Naive thymus-derived CD8-positive, alpha-beta T cell (primary cell): ENCODE results near the gene F11R. TPM values are rescaled to one million over a fixed set of nuclear protein-coding genes. Genes with fewer than 3 reads are reported as not detected.
"Not testable (repeated sequence)": the region's sequence is repeated elsewhere in the genome, so short reads cannot be mapped to it uniquely, and the experiment has no call there.

Source experiments
- ATAC-seq, 2 donors: fragments of 150-1000 bp; cut with Tn5 transposase in 1 of 2; sonication (Bioruptor Pico), chemical (Tn5 transposase) in 1 of 2; 1 replicate in 1 of 2; 2 replicates in 1 of 2; pipeline ENCODE4 v1.10.0; 2021; ENCODE audit warnings: mild to moderate bottlenecking in 2 of 2, moderate library complexity in 2 of 2
- POLR2A ChIA-PET: fragments of 350-600 bp; sonication (Branson Sonifier 250); formaldehyde crosslinking; loops from one replicate; lab custom pipeline; 2021; ENCODE audit warnings: antibody characterized with exemption; lab: Charles Lee
- DNase-seq, 10 donors: peaks; one replicate each; pipeline versions ENCODE4 v3.0.0 to v3.0.0-alpha.2; 2020 to 2022
- H3K27ac Mint-ChIP-seq, 10 donors: one replicate each; pipeline ENCODE4 v1.8.0; 2020 to 2022; ENCODE audit warnings: mild to moderate bottlenecking in 10 of 10, mixed read lengths in 10 of 10, moderate library complexity in 4 of 10, inconsistent platforms in 1 of 10
- H3K27me3 Mint-ChIP-seq, 5 donors: one replicate each; pipeline ENCODE4 v1.8.0; 2021 to 2022; ENCODE audit warnings: mixed read lengths in 5 of 5
- H3K36me3 Mint-ChIP-seq, 3 donors: one replicate each; pipeline ENCODE4 v1.8.0; 2020 to 2022; ENCODE audit warnings: mixed read lengths in 3 of 3, mild to moderate bottlenecking in 2 of 3, inconsistent platforms in 1 of 3
- H3K4me1 Mint-ChIP-seq, 4 donors: one replicate each; pipeline ENCODE4 v1.8.0; 2021 to 2022; ENCODE audit warnings: mixed read lengths in 4 of 4
- H3K4me3 Mint-ChIP-seq, 10 donors: one replicate each; pipeline ENCODE4 v1.8.0; 2020 to 2022; ENCODE audit warnings: mild to moderate bottlenecking in 10 of 10, mixed read lengths in 10 of 10, moderate library complexity in 6 of 10, inconsistent platforms in 1 of 10
- H3K9me3 Mint-ChIP-seq, 9 donors: one replicate each; pipeline ENCODE4 v1.8.0; 2020 to 2022; ENCODE audit warnings: mixed read lengths in 9 of 9, mild to moderate bottlenecking in 3 of 9, inconsistent platforms in 1 of 9, moderate library complexity in 1 of 9
- polyA plus RNA-seq, 3 donors: library from polyadenylated mRNA; unstranded; fragments of 300-500 nt; fragmentation: Illumina TruSeq; gene quantifications; one replicate each; pipeline ENCODE4 v1.2.3, GENCODE V29; 2021
- total RNA-seq, 8 experiments: library from RNA in 2 of 8; stranded (reverse) in 2 of 8; gene quantifications; one replicate each; pipeline ENCODE4 v1.2.3 and lab custom pipeline; 2021 to 2026

Gene F11R
- total and polyA plus RNA-seq, 5 experiments from 2014 or later: 6.7 to 16.4 (median 9.0) TPM

DNA sequence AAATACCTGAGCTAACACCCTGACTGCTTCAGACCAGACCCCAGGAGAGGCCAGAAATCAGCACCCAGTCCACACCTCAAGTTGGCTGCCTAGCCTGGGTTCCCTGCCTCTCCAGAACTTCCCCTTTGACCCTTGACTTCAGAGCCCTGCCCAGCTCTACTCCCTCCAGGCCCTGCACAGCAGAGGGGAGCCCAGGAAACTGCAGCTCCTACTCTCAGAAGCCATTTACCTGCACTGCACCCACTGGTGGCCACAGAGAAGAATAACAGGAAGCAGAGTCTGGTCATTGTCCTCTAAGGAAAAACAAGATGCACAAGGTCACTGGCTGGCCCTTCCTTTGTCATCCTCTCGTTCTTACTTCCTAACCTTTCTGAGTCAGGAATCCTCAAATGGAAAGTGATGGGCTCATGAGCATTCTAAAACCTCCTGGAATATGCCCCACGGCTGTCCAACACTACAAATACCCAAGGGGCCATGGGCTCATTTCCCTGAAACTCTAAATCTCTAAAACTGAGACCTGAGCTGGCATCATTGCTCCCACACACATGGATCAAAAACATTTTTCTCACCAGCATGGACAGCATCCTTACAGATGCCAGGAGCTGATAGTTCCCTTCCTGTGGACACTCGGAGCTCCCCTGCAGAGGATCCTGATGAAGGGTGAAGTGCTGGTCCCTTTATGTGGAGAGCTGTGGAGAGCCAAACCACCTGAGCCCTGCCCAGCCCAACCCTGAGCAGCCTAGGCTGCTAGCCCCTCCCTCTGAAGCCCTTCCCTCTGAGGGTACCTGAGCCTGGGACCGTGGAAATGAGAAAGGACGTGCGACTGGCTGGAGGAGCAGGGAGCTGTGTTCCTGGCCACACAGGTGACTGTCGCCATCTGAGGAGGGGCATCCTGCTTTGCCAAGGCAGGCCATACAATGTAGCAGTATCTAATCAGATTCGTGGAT, 66.5 kb downstream of the F11R start, which contains the start of gene ITLN2:
TSS of gene ITLN2 (minus strand) at position 652 of the 947 bp plus-strand sequence. CDS start at position 584, 68 bp downstream.
- DNase-seq: peak; percentile 13 to 73 (median 34)
- peak within 1 kb of the TSS in 3 of 10 donors; percentile 30 to 63 (median 48) for H3K27ac Mint-ChIP-seq
- H3K36me3 Mint-ChIP-seq: no peaks in the 10 kb centered on the region
- H3K4me1 Mint-ChIP-seq: peaks cover 9 to 22% (median 13%) of the 10 kb centered on the region in 4 donors
- no peaks in the 10 kb centered on the region for H3K27me3 Mint-ChIP-seq
- H3K9me3 Mint-ChIP-seq: no peaks in the 10 kb centered on the region
- POLR2A ChIA-PET: interaction anchor here (0.5 to 1.4 kb wide), 3 partner anchors 52 to 242 kb away, joined by 3 read pairs; partner anchors contain the start of gene CD48
- peak; percentile 65 to 66 for ATAC-seq
- no peak within 1 kb of the TSS for H3K4me3 Mint-ChIP-seq

DNA sequence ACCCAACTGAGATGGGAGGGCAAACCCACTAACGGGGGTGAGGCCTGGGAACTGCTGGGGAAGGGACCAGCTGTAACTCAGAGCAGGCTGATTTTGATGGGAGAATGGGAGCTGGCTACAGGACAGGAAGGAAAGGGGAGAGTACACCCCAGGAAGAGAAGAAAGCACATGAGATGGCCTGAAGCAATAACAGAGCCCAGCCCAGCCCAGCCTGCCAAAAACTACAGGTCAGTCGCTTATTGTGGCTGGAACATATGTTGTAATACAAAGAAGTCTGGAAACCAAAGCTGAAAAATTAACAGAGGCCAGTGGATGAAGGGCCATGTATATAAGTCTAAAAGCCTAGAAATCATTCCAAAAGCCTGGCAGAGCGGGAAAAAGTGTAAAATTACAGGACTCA, 67.9 kb downstream of the F11R start:
- no peak for ATAC-seq
- Mint-ChIP-seq H3K4me1 (peaks cover 9 to 22% (median 13%) of the 10 kb centered on the region in 4 donors), H3K36me3 (no peaks in the 10 kb centered on the region), H3K27ac (peak overlapping the region in 4 of 10 donors; percentile 33 to 60 (median 42)), H3K27me3 (no peaks in the 10 kb centered on the region), H3K4me3 (no peak overlapping the region), H3K9me3 (no peaks in the 10 kb centered on the region)
- POLR2A ChIA-PET: interaction anchor here (1.0 kb wide), 2 partner anchors 114 to 118 kb away, joined by 3 to 4 read pairs; no protein-coding TSS in a partner anchor
- no peak for DNase-seq

DNA sequence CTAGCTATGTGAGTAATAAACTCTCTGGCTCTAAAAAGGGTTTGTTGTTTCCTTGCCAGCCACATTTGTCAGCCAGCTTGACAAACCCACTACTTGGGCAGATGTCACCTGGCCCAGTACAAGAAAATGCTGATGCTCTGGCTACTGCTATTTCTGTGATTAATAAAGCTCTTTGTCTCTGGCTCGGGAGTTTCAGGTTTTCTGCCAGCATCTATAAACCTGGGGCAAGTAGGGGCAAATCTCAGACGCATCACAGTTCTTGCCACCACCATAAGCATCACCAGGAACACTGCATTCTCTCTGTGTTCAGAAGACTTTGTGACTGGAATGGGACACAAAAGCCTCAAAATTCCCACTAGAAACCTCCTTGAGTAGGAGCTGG, 68.8 kb downstream of the F11R start:
- Mint-ChIP-seq H3K27me3 (no peaks in the 10 kb centered on the region), H3K27ac (no peak overlapping the region), H3K36me3 (no peaks in the 10 kb centered on the region), H3K4me3 (no peak overlapping the region), H3K9me3 (no peaks in the 10 kb centered on the region), H3K4me1 (peaks cover 9 to 22% (median 13%) of the 10 kb centered on the region in 4 donors)
- POLR2A ChIA-PET: interaction anchor here (1.0 to 1.3 kb wide), 4 partner anchors 113 to 175 kb away, joined by 3 to 4 read pairs (median 4); no protein-coding TSS in a partner anchor
- no peak for ATAC-seq
- DNase-seq: no peak

GRCh38 chr1:160951443-160952128, 69.4 kb downstream of the F11R start:
- Mint-ChIP-seq H3K4me3 (no peak overlapping the region), H3K27me3 (no peaks in the 10 kb centered on the region), H3K27ac (no peak overlapping the region), H3K36me3 (no peaks in the 10 kb centered on the region), H3K9me3 (no peaks in the 10 kb centered on the region), H3K4me1 (peaks cover 9 to 22% (median 13%) of the 10 kb centered on the region in 4 donors)
- POLR2A ChIA-PET: interaction anchor here (1.0 to 1.3 kb wide), 3 partner anchors 114 to 174 kb away, joined by 3 to 4 read pairs (median 4); no protein-coding TSS in a partner anchor
- DNase-seq (peak; percentile 51 to 80 (median 66)), ATAC-seq (peak; percentile 97)

DNA sequence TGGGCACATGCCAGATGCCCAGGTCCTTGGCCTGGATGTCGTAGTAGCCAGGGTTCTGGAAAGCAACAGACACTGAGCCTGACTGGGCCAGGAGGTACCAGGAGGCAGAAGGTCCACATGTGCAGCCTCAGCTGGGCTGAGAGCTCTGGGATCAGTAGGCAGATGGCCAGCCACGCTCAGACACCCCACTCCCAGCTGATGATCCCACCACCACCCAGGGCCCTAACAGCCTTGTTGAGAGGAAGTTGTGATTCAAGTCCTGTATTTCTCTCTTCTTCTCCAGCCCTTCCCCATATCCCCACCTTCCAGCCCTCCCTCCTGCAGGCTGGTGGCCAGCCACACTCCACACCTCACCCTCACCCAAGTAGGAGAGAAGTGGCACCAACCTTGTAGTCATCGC, 70.3 kb downstream of the F11R start:
- Mint-ChIP-seq H3K9me3 (no peaks in the 10 kb centered on the region), H3K27ac (no peak overlapping the region), H3K4me3 (no peak overlapping the region), H3K4me1 (peaks cover 9 to 22% (median 13%) of the 10 kb centered on the region in 4 donors), H3K36me3 (no peaks in the 10 kb centered on the region), H3K27me3 (no peaks in the 10 kb centered on the region)
- ATAC-seq (no peak), DNase-seq (no peak)
- POLR2A ChIA-PET: interaction anchor here (1.1 kb wide), 1 partner anchor 113 kb away, joined by 4 read pairs; no protein-coding TSS in a partner anchor

- no peaks in the 10 kb centered on the region for H3K9me3 Mint-ChIP-seq
- H3K27me3 Mint-ChIP-seq: no peaks in the 10 kb centered on the region
- no peak overlapping the region for H3K4me3 Mint-ChIP-seq
- peaks cover 9 to 22% (median 13%) of the 10 kb centered on the region in 4 donors for H3K4me1 Mint-ChIP-seq
- POLR2A ChIA-PET: no interaction called here
- ATAC-seq (no peak), DNase-seq (no peak)
- peak overlapping the region in 1 of 10 donors; percentile 32 for H3K27ac Mint-ChIP-seq
- H3K36me3 Mint-ChIP-seq: no peaks in the 10 kb centered on the region
Measured at GRCh38 chr1:160949881-160950280, 71.1 kb downstream of the F11R start.

GRCh38 chr1:160949216-160949880, 71.6 kb downstream of the F11R start:
- H3K27me3 Mint-ChIP-seq, ATAC-seq, H3K4me3 Mint-ChIP-seq, POLR2A ChIA-PET, H3K27ac Mint-ChIP-seq, H3K36me3 Mint-ChIP-seq, DNase-seq, H3K9me3 Mint-ChIP-seq: not testable (repeated sequence)
- H3K4me1 Mint-ChIP-seq: peaks cover 9 to 20% (median 12%) of the 10 kb centered on the region in 4 donors

GRCh38 chr1:160947174-160947759, 73.7 kb downstream of the F11R start:
- peak overlapping the region in 1 of 10 donors; percentile 4 for H3K27ac Mint-ChIP-seq
- ATAC-seq, H3K27me3 Mint-ChIP-seq, H3K36me3 Mint-ChIP-seq, DNase-seq, H3K4me3 Mint-ChIP-seq, H3K9me3 Mint-ChIP-seq, POLR2A ChIA-PET: not testable (repeated sequence)
- H3K4me1 Mint-ChIP-seq: peaks cover 5 to 15% (median 8%) of the 10 kb centered on the region in 4 donors

GRCh38 chr1:160945881-160946280, 75.1 kb downstream of the F11R start:
- H3K4me3 Mint-ChIP-seq, H3K27me3 Mint-ChIP-seq, H3K36me3 Mint-ChIP-seq, H3K27ac Mint-ChIP-seq, POLR2A ChIA-PET, DNase-seq, H3K4me1 Mint-ChIP-seq, H3K9me3 Mint-ChIP-seq, ATAC-seq: not testable (repeated sequence)
